ENCODE measurements around the gene REEP1.
"Not testable (repeated sequence)": the region's sequence is repeated elsewhere in the genome, so short reads cannot be mapped to it uniquely, and the experiment has no call there.

- TF ChIP-seq POLR2A (IDR thresholded peaks at IDR 0.05; ENCODE audit: low read length); GATA1 (IDR thresholded peaks at IDR 0.05; ENCODE audit: low read depth, low read length): not testable (repeated sequence)
These were observed 108.9 kb downstream of the REEP1 start for GRCh38 chr2:86228574-86228973.
